Stimulated activated CD8-positive, alpha-beta memory T cell treated with anti-CD3 and anti-CD28 coated beads, Interleukin-15, amount 100 ng/mL, for 48 hours (primary cell): Measurements from ENCODE around the gene ARL4D.
"Not testable (repeated sequence)": the region's sequence is repeated elsewhere in the genome, so short reads cannot be mapped to it uniquely, and the experiment has no call there.

ENCODE experiments used
- DNase-seq, 2 donors: peaks; one replicate each; pipeline ENCODE4 v3.0.0-alpha.2; 2020; ENCODE audit warnings: low read depth in 2 of 2

The ARL4D gene

DNA sequence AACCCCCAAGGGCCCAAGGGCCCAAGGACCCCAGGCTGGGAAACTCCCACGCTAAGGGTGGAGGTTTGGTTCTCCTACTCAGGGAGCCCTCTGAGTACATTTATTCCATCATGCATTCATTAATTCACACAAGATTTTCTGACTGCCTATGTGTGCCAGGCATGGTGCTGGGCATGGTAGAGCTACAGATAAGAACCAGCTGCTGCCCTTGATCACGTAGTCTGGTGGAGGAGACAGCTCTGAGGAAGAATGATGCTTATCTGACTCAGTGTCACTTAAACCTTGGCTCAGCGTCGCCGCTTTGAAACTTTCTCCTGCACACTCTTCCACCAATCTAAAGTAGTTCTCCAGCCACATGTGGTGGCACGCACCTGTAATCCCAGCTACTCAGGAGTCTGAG is 3.6 kb upstream of the ARL4D start:
- DNase-seq, result no peak

DNA sequence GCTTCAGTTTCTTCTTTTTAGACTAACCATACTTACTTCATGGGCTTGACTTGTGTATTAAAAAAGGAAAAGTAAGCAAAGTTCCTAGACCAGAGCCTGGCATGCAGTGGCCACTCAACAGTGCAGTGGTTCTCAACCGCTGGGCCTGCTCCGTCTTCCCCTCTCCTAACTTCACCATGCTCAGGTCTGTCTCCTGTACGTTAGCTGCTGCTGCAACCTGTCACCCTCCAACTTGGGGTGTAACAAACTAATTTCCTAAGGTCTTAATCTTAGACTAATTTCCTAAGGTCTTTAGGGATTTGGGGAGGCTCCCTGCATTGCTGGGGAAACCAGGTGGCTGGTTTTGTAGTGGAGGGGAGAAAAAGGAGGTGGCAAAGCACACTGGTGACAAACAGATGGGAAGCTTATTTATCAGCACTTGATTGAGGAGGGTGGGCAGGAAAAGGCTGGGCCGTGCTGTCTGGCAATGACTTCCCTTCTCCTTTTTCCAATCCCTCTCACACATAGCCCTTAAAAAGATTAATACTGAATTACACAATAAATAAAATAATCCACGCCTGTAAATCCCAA is 2.2 kb upstream of the ARL4D start:
- no peak for DNase-seq

DNA sequence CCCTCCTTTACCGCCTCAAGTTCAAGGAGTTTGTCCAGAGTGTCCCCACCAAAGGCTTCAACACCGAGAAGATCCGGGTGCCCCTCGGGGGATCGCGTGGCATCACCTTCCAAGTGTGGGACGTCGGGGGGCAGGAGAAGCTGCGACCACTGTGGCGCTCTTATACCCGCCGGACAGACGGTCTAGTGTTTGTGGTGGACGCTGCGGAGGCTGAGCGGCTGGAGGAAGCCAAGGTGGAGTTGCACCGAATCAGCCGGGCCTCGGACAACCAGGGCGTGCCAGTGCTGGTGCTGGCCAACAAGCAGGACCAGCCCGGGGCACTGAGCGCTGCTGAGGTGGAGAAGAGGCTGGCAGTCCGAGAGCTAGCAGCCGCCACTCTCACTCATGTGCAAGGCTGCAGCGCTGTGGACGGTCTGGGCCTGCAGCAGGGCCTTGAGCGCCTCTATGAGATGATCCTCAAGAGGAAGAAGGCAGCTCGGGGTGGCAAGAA is 1.1 kb downstream of the ARL4D start:
- no peak for DNase-seq

DNA sequence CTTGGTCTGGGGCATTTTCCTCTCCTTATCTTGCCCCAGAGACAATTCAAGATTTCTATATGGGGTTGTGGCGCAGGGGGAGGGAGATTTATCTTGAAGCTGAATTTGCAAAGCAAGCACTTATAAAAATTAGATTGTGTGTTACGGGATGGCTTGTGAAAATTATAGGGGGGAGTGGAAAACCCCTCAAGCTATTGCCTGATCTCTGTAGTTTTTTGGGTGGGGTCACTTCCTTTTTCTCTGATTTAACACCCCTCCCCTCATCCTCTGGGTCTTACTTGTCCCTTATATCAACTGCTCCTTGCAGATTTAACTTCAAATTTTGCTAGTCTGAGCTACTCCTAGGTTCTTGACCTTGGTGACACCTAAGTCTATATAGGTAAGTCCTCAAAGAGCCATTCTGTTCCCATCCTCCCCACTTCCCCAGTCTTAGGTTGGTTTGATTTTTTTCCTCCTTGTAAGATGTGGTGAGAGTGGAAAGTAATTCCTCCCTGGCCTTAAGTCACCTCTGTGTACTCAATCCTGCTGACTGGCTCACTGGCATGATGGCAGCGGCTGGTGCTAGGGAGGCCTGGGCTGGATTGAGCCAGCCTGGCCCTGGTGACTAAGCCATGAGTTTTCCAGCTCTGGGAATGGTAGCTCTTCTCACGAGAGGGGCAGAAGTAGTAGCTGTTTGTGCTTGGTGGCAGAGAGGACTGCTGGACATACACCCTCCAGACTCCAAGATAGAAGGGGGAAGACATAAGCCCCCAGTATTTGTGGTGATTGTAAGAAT is 2.3 kb downstream of the ARL4D start:
- DNase-seq, result no peak

DNA sequence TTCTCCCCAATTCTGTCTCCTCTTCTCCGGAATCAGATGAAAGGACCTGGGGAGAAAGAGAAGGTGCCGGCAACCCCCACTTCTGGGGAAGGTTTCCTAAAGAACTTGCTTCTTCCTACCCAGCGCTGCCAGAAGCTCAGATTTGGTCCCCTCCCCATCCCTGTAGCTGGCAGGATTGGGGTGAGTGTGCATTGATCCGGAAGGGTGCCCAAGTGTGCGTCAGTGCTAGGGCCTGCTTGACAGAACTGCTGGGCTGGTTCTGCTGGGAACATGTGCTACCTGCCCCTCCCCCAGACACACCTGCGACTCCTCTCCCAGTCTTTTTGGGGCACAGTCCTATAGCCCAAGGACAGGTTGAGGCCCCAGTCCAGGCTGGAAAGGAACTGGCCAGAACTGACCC is 3.3 kb downstream of the ARL4D start:
- DNase-seq, result no peak

DNA sequence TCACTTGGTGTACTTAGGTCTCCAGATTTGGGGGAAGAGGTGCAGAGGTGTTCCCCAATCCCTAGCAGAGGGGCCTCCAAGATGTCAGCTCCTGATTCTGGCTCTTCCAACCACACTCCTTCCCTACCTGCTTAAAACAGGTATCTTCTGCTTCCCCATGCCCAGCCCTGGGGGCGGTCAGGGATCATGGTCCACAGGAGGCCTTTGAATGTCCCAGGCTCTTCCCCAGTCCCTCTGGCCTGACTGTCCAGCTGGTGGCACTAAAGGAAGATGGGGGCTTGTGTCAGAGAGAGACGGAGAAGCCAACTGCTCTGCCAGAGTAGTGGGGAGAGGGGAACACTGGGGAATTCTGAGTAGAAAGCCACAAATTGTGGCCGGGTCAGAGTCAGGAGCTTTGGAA is 3.8 kb downstream of the ARL4D start:
- DNase-seq, result no peak

DNA sequence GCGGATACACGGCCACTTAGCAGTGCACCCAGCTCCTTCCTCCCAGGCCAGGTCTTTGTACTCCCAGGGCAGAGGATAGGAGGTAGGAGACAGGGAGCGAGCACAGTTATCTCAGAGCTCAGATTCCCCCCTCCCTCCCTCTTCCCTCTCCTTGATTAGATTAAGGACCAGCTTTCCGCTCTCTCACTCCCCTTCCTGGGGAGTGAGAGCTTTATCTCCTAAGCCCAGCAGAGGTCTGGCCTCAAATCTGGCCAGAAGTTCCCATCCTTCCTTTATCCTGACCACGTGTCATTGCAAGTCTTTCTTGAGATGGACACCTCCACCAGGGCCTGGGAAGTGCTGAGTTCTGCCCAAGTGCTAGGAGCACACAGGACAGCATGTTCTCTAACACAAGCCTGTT is 5.1 kb downstream of the ARL4D start:
- no peak for DNase-seq

DNA sequence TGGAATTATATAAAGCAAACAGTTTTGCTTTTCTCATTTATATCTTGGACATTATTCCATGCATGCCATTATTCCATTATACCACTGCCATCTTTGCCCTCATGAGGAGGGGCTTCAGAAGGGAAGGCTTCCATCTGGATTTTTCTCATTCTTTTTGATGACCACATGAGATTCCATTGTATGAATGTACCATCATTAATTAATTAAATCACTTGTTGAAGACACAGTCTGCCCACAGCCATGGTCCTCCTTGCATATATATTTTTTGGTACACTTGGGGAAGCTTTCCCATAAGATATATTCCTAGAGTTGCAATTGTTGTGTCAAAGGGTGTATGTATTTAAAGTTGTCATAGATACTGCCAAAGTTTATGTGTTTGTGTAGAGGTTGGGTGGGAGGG is 7.1 kb downstream of the ARL4D start:
- no peak for DNase-seq

DNA sequence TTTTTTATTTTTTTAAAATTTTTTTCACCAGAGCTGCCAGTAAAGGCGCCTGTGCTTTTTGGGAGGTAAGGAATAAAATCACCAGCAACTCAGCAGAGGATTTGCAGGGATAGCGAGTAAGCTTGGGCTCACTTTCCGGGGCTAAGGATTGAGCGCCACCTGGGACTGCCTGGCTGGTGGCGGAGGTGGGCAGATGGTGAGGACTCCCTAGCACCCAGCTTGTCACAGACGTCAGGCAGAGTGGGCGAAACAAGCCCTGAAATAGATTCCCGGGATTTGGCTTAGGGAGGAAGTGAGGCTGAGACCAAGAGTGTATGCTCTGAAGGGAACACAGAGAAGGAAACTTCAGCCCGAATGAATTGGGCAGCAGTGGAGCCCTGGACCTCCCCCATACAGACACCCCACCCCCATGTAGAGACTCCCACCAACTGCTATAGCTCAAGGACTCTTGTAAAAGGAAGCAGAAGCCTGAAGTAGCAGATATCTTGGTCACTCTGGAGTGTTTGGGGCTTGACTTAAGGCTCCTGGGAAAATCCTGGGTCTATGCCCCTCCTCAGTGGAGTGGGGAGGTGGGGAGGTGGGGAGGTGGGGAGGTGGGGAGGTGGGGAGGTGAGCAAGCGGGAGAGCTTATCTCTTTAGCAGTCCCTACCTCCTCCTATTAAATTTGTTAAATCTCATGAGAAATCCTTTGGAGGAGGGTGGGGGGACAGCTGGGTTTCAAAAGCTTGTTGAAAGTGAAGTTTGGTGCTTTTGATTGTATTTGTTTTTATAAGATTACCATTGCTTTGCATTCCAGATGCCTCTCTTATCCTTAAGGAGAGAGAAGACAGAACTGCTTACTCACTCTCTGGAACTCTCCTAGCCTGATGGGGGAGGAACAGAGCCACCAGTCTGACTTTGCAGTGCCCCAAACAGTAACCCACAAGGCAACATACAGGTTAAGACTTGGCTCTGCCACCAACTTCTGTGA is 8.2 kb downstream of the ARL4D start:
- DNase-seq, result no peak

DNA sequence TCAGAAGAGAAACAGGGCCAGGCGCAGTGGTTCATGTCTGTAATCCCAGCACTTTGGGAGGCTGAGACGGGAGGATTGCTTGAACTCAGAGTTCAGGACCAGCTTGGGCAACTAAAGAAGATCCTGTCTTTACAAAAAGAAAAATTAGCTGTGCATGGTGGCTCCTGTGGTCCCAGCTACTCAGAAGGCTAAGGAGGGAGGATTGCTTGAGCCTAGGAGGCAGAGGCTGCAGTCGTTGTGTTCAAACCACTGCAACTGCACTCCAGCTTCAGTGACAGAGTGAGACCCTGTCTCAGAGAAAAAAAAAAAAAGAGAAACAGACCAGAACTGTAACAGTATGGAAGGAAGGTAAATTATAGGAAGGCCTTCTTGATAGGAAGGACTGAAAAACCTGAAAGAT is 10.3 kb downstream of the ARL4D start:
- DNase-seq, result no peak

DNA sequence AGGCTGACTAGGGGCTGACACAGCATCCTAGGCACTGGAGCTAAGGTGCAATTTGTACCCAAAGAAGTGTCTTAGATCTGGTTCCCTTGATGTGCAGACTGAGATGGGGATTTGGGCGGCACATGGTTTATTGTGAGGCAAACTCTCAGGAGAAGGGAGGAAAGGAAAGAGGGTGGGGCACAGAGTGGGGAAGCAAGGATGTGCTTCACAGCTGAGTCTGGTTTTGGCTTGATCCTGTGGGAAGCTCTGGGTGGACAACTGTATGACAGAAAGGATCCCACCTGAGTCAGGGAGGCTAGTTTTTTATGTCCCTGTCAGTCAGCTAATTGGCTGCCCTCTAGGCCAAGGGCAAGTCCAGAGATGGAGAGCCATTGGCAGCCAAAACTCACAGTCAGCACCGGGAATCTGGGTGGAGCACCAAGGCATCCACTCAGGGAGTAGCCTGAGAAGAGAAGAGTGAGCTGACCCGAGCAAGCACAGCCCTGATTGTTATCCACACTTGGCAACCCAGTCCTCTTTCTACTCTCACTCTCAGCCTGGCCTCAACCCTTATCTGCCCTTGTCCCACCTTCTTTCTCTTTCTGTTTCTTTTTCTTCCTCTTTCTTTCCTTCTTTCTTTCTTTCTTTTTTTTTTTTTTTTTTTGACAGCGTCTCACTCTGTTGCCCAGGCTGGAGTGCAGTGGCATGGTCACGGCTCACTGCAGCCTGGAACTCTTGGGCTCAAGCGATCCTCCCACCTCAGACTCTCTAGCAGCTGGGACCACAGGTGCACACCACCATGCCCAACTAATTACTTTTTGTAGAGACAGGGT is 12.0 kb downstream of the ARL4D start:
- DNase-seq, result no peak

DNA sequence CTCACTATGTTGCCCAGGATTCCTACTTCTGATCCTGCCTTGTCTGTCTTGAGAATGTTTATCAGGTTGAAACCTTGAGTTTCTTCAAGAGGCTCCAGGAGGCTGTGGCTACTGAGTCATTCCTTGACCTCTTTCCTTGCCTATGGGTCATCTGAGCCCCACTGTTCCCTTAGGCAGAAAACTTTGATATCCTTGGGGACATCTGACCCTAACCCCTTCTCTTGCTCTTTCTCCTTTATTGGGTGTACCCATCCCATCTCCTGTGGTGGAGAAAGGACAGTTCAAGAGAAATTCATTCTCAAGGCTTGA is 12.5 kb downstream of the ARL4D start:
- no peak for DNase-seq

DNA sequence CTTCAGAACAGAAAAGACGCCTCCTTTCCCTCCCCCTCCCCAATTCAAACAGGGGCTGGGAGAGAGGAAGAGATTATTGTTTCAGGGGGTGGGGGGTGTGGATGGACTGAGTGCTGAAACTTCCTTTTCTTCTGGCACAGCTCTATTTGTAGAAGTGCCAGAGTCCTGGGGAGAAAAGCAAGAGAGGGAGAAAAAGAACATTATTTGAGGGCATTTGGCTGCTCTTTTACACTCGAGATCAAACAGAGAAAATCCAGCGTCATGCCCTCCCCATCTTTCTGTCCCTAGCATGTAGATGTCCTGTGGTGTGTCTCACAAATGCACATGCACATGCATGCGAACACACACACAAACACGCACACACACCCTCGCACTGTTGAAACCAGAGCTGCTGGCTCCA is 13.0 kb downstream of the ARL4D start:
- DNase-seq, result no peak

DNA sequence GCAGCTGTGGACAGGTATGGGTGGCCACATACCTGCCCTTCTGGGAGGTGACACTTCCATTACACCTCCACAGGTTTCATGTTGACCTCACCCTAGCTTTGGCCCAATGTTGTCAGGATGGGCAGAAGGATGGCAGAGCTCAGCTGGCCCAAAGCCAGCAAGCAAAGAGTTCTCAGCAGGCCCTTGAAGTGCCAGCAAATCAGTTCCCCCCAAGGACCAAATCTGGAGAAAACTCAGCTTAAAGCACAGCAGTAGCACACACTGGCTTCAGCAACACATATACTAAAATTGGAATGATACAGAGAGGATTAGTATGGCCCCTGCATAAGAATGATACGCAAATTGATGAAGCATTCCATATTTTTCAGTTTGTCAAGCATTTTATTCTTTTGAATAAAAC is 13.4 kb downstream of the ARL4D start:
- no peak for DNase-seq

DNA sequence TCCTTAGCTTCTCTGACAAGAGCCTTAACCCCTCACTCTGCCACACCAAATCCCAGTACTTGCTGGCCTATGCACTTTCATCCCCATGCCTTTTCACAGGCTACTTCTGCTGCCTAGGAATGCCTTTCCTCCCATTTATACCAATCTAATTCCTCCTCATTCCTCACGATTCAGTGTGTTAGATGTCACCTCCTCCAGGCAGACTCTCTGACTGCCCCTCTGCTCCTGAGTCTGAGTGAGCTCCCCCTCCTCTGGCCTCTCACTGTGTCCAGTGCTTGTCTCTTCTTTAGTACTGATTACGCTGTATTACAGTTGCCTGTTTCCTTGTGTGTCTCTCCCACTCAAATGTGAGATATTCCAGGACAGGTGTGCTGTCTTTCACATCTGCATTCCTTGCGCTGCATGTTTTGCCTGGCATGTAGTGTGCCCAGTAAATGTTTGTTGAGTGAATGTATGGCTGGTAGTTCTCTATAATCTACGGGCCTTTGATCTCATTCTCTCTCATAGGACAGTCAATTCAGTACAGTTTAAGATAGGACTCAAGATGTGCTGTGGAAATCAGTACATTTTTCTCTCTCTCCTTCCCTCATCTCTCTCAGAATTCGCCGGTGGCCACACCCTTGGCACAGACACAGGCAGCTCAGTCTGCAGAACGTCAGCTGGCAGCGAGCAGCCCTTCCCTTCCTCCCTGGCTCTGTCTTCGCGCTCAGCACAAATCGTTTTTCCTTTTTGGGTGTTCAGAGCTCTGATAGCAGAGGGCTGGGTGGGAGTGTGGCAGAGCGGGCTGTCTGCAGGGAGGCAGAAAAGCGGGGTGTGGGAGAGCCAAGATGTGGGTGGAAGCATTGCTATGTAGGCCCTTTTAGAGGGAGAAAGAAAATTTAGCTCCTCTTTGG is 18.5 kb downstream of the ARL4D start:
- DNase-seq, result no peak

DNA sequence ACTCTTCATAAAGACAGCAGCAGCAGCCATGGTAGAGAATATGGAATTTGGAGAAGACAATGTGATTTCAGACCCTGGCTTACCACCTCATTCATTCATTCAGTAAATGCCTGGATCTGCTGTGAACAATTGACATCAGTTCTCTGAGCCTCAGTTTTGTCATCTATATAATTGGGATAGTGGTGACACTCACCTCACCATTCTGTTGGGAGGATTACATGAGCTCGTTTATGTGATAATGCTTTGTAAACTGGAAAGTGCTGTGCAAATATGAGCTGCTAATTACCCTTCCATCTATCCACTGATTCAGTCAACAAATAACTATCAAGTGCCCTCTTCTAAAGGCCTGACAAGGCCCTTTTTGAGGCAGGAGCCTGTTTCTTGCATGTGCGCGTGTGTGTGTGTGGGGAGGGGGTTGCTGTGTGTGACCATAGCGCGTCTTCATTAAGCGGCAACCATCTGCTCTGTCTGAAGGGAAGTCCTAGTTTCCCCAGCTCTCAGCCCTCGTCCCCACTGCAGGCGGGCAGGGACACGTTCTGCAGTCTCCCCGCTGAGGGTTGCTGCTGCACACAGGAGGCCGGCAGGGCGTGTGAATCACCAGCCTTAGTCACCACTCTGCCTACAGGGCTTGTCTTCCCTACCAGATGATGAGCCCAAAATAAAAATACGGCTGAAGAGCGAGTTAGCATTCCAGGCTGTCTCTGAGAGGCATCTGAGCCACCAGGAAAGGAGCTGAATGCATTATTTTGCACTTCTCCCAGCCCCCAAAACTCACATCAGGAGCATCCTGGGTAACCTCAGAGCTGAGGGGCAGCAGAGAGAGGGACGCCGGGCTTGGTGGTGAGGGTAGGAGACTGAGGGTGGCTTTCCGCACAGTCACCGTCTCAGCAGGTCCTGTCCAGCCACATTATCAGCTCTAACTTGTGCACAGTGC is 19.9 kb downstream of the ARL4D start:
- DNase-seq, result no peak

DNA sequence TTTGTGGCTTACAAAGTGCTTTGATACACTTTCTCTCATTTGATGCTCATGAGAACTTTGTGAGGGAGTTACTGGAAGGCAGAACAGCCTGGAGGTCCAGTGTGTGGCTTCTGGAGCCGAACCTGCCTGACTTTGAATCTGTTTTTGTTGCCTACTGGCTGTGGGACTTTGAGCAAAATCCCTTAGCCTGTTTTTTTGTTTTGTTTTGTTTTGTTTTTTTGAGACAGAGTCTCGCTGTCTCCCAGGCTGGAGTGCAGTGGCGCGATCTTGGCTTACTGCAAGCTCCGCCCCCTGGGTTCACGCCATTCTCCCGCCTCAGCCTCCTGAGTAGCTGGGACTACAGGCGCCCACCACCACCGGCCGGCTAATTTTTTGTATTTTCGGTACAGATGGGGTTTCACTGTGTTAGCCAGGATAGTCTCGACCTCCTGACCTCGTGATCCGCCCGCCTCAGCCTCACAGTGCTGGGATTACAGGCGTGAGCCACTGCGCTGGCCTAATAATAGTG is 20.6 kb downstream of the ARL4D start:
- DNase-seq, result not testable (repeated sequence)

DNA sequence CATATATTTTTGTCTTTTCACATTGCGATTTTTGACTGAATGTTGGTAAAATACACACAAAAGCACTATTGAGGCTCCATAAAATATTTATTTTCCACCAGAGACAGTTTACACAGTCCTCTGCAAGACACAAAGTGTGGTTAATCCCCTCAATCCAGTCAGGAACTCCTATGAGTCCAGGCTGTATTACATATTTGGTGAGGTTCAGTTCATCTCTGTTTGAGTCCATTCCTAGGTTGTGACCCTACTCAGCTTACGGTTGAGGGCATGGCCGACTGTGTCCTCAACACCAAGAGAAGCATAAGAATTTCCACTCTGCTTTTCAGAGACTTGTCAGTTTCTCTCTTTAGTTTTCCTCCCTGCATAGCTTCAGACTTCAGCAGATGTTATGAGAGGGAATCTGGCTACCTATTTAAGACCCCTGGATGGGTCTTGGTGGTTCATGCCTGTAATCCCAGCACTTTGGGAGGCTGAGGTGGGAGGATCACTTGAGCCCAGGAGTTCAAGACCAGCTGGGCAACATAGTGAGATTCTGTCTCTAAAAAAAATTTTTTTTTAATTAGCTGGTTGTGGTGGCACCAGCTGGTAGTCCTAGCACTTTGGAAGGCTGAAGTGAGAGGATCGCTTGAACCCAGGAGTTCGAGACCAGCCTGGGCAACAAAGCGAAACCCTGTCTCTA is 25.1 kb downstream of the ARL4D start:
- no peak for DNase-seq
